GM19328 (cell line): Measurements from ENCODE around the gene NUP54.

ENCODE experiments used
- ATAC-seq: cut with Tn5 transposase; IDR thresholded peaks from one replicate; pipeline ENCODE4 v1.9.1; 2021; ENCODE audit warnings: mild to moderate bottlenecking, moderate library complexity; ENCODE audit not compliant: unreplicated experiment

The NUP54 gene, protein sequence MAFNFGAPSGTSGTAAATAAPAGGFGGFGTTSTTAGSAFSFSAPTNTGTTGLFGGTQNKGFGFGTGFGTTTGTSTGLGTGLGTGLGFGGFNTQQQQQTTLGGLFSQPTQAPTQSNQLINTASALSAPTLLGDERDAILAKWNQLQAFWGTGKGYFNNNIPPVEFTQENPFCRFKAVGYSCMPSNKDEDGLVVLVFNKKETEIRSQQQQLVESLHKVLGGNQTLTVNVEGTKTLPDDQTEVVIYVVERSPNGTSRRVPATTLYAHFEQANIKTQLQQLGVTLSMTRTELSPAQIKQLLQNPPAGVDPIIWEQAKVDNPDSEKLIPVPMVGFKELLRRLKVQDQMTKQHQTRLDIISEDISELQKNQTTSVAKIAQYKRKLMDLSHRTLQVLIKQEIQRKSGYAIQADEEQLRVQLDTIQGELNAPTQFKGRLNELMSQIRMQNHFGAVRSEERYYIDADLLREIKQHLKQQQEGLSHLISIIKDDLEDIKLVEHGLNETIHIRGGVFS

DNA sequence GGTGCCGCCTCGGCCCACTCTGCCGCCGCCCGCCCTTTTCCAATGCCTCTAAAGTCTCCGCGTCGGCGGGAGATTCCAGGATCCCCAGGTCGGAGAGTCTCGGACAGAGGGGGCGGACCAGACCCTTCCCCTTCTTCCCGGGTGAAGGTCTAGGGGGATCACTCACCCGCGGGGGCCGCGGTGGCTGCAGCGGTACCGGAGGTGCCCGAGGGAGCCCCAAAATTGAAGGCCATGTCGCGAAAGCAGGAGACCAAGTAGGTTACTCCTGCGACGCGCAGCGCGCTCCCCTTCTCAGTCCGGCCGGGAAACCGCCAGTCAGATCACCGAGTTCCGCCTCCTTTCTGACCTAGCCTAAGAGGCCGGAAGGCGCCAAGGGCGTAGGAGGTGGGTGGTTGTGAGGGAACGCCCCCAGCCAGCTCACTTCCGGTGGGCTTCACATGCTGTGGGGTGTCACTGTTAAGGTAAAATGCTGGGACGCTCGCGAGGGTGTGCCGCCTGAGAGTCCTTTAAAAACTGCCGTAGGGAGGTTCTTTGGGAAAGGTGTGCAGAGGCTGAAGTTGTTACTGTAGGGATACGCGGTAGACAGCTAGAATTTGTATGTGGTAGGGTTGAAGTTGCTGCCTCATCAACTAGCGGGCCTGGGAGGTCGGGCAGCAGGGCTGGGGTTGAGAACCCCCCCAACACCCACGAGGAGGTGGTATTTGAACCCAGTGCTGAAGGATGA lies at the start of gene NUP54:
TSS of gene NUP54 (minus strand) at position 256 of the 724 bp plus-strand sequence. CDS start at position 233, 23 bp downstream.
- ATAC-seq, result peak; percentile 98

DNA sequence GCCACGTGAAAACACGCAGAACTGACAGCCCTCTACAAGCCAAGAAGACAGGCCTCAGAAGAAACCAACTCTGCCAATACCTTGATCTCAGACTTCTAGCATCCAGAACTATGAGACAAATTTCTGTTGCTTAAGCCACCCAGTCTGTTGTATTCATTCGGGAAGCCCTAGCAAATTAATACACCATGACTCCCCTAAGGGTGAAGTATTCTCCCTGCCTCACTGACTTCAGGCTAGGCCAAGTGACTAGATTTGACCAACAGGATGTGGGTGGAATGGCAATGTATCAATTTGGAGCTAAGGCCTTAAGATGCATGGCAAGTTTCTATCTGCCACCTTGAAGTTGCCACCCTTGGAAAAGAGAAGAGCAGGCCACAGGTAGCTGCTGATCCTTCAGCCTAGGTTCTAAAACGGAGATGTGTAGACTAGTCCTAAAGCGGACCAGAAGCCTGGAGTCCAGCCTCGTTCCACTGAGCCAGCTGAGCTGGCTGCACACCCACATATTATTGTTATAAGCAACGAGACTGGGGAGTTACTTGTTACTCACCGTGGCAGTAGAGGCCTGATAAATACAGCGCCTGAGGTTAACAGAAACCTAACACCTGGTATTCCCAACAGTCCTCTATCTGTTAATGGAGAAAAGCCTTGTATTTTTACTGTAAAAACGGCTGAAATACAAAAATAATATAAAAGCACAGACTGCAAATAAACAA lies 49.0 kb upstream of the NUP54 start:
- no peak for ATAC-seq

DNA sequence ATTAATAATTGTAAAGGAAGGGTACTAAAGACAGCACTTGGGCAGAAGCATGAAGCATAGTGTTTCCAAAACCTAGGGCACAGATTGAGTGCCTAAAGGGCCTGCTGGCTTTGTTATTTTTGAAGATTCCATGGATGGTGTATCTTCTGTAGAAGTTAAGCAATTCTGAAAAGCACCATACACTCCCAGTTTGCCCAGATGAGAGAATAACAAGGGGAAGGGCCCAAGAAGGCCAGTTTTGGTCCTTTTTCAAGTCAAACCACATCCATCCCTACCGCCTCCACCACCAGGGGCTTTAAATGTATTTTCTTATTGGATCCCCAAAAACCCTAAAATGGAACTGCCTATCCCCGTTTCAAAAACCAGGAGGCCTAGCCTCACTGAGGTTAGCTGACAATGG lies 48.2 kb upstream of the NUP54 start:
- no peak for ATAC-seq

DNA sequence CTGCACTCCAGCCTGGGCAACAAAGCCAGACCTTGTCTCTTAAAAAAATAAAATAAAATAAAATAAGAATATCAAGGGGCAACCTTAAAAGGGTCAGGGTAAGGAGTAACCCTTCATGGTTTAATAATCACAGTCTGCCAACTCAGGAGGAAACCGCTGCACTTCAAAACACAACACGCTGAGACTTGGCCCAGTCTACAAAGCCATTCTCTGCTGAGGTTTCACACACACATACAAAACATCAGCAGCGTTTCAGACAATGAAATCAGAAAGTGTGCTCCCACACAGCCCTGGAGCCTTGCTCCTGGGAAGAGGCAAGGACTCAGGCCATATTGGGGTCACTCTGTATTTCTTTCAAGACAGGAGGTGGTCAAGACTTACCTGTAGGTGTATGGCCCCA lies 47.1 kb upstream of the NUP54 start:
- no peak for ATAC-seq

DNA sequence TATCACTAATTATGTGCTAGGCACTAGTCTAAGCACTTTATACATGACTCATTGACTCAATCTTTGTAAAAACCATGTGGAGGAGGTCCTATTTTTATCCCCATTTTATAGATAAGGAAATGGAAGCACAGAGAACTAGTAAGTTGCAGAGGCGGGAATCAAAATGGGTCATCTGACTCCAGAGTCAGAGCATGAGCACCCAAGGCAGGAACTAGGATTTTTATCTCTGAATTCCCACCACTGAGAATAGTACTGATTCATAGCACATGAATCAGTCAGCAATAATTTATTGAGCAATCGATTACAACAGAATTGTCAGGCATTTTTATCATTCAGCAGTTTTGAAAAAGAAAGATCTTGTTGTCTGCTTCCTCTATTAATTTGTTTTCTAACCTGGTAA lies 46.1 kb upstream of the NUP54 start:
- no peak for ATAC-seq

DNA sequence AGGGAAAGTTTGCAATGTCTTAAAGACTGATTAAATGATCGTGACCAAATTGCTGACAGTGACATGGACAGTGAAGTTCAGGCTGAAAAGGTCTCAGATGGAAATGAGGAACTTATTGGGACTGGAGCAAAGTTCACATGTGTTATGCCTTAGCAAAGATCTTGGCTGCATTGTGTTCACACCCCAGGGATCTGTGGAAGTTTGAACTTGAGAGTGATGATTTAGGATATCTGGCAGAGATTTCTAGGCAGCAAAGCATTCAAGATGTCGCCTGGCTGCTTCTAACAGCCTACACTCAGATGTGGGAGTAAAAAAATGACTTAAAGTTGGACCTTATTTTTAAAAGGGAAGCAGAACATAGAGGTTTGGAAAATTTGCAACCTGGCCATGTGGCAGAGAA lies 44.0 kb upstream of the NUP54 start:
- ATAC-seq, result no peak

DNA sequence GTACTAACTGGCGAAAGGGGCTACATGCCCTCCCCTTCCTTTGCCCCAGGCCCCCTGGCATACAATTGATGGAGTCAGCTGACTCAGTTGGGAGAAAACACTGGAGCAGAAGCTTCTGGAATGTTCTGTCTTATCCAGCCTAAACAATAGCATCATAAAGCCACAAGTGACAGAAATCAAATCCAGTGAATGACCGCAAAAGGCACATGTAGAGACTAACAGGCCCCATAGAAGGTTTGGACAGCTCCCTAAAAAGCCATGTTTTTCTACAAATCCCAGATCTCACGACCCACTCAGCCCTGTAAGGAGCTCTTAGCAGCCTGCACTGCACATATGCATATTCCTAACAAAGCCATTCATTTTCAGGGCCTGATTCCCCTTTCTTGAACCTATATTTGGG lies 40.4 kb upstream of the NUP54 start:
- no peak for ATAC-seq

DNA sequence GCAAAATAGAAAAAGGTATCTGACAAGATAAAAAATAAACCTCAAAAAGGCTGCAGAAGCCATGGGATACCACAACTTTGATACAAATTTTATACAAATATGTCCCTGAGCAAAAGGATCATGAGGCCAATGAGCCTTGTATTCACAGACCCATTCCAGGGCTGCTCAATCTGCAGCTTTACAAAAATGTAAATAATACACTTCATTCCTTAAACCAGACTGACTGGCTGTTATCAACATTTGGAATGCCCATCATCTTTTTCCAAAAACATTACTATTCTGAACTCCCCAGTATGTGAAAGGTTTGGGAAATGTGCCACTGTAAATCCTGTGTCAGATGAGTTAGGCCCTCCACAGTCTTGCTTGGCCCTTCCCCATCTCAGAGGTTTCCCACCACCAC lies 40.0 kb upstream of the NUP54 start:
- no peak for ATAC-seq

DNA sequence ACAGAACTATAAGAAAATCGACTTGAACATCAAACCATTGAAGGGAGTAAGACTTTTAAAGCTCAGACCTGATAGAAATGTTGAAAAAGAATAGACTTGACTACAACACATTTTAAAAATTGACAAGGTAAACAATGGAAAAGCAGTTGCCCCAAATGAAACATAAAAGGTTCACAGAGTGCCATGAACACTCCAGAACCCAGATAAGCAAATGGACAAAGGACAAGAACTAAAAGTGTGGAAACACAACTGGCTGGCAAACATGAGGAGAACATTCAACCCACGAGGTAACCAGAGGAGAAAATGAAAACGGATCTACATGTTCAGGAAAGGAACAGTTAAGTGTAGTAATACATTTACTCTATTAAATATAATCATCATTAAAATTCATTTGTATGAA lies 39.0 kb upstream of the NUP54 start:
- no peak for ATAC-seq

DNA sequence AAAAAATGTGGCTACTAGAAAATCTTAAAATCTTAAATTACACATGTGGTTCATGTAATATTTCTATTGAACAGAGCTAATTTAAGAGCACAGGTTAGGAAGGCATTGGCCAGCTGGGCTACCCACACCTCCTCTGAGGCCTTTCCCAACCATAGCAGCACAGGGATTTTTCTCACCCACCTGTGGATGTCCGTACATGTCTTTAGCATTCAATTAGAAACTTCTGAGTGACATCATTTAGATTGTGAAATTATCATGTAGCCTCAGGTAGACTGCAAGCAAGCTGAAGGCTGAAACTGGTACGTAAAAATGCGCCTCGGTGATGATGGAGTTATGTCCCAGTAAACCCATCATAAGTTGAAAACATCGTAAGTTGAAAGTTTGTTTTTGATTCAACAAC lies 34.3 kb upstream of the NUP54 start:
- no peak for ATAC-seq

DNA sequence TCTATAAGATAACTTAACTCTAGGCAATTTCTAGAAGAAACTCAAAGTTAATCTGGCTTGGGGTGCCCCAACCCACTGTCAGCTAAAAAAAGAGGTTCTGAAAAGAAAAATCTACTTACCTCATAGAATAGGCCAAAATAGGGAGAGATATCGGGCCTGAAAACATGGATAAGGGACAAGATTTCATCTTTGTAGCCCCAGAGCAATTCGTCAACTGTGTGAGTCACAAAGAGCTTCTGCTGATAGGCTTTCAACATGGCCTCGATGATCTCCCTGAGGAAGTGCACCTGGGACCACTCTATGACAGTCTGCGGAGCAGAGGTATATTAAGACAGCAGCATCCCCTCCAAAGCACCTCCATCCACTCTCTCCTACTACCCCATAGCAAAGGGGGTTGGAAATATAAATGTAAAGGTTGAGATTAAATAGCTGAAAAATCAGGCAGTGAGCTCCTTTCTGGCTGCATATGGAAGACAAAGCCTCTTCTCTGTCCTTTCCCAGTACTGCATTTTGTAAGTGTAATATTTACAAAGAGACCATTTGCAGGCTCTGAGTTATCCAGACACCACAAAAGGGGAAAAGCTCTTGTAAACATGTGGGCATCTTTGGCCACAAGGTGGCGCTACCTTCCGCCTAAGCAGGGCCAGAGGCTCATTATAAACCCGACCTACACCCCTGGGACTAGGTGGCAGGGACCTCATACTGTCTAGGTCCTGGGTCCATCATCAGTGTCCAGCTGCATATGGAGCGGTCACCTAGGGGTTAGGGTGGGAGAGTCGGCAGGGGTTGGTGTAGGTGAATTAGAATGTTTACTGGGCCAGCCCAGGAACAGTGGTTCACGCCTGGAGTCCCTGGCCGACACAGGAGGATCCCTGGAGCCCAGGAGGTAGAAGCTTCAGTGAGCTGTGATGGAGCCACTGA lies 31.5 kb upstream of the NUP54 start:
- ATAC-seq, result peak; percentile 91

DNA sequence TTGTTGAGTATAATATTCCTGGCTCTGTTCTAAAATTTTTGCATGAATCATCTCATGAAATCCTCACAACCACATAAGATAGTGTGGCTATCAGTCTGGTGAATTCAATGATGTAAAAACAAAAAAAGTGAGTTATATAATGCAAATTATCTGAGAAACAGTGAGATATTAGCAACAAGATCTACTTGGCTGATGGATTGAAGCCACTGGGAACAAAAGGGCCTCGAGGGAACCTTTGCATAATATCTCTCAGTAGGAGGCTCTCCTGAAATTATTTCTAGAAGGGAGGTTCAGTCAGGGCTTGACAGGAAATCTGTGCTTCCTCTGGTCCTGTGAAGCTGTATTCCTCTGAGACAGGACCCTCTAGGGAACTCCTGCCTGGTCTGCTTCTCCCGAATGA lies 30.1 kb upstream of the NUP54 start:
- ATAC-seq, result no peak

DNA sequence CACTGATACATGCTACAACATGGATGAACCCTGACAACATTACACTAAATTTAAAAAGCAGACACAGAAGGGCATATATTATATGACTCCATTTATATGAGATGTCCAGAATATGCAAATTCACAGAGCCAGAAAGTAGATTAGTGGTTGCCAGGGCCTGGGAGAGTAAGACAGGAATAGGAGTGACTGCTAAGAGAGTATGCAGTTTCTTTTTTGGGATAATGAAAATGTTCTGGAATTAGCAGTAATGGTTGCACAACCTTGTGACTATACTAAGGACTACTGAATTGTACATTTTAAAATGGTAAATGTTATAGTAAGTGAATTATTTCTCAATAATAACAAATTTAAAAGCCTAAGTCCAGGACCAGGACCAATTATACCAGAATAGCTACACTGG lies 29.5 kb upstream of the NUP54 start:
- no peak for ATAC-seq

DNA sequence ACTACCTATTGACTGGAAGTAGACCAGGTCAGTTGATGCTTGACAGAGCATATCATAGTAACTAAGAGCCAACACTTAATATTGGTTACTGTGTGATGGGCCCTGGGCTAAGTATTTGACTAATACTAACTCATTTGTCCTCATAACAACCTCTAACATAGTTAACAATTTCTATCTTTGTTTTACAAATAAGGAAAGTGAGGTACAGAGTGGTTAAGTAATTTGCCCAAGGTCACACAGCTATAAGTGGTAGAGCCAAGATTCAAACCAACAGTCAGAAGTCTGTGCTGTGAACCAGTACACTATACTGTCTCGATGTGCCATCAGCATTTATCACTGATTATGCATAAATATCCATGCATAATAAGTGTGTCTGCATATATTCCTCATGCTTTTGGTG lies 27.1 kb upstream of the NUP54 start:
- no peak for ATAC-seq

DNA sequence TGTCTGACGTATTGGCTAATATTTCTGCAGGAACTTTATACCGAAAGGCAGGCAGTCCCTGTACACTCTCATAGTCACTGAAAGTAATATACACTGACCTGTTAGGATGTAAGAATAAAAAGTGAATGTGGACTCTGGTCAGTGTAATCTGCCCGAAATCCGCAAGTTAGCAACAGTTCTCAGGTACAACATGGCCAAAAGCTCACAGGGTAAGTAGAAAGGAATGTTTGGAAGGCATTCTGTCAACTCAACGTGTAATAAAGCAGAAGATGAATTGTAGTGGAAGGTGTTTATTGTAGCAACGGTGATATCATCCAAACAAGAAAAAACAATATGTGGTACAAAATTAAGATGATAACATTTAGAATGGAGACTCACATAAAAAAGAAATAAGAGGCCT lies 26.0 kb upstream of the NUP54 start:
- no peak for ATAC-seq

DNA sequence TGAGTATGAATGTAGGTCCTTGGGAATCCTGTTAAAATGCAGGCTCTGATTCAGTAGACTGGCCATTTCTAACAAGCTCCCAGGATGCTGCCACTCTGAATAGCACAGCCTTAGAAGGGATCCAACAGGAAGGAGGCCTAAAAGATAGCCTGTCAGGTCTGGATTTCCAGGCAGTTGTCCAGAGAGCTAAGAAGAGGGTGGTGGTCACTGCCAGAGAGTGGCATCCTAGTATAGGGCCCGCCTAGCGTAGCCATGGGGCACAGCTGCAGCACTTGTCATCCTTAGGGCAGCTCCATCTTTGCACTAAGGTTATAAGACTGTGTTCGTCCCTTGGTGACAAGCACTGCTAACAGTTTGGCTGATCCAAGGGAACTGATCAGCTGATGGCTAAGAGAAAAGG lies 20.5 kb upstream of the NUP54 start:
- ATAC-seq, result no peak

DNA sequence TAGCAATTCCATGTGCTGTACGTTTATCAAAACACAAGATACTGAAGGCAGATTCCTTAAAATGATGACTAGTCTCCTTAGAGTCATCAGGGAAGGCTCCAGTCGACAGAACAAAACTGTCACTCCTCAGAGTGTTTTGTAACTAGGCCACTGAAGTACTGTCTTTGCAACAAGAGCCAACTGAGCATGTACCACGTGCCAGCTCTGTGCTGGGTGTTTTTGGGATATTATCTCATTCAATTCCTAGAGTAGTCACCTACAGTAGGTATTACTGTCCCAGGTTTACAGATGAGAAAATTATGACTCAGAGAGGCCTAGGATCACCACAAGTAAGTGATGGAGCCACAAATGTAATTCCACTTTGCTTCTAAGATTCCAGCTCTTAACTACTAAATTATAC lies 18.3 kb upstream of the NUP54 start:
- ATAC-seq, result no peak

DNA sequence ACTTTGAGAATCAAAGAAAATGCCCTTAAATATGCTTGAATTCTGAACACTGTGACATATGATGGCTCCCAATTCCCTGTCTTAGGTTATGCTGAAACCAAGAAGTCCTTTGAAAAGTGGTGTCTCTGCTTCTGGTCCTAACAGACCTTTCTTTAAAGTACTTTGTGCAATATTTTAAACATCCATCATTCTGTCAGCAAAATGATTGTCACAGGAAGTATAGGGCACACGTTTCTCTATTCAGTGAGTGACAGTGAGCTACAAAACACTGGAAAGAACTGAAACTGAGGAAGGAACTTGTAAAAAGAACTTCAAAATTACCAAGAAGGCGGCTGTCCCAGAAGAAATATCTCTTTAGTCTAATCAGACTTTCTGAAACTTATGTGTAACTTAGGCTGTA lies 12.2 kb upstream of the NUP54 start:
- ATAC-seq, result no peak

DNA sequence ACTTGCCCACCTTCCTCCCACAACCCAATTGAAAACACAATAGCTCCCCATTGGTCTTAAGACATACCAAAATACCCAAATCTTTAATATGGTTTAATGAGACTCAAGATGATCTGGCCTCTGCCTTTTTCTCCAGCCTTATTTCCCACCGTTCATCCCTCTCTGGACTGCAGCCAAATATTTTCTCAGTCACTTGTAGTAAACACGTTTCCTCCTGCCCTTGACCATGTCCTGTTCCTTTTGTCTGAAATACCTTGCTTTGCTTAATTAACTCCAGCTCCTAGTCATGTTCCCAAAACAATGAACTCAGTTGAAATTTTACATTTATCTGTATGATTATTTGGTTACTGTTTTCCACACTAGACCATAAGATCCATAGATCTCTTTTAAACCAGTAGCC lies 8.4 kb upstream of the NUP54 start:
- no peak for ATAC-seq

DNA sequence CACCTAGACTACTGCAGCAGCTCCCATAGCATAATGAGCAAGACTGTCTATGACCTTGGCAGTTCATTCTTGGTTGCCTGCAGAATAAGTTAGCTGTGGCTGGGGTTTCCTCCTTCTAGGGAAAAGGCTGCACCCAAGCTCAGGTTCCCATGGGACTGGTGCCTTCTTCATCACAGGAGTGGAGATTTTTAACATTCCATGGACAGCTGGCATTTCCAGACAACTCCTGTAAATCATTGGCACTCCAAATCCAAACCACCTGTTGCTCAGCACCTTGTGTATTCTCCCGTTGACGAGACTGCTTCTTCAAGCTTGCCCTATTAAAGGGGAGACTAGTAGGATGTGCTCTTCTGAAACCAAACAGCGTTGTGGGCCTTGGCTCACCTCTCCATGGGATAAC lies 7.8 kb upstream of the NUP54 start:
- no peak for ATAC-seq

DNA sequence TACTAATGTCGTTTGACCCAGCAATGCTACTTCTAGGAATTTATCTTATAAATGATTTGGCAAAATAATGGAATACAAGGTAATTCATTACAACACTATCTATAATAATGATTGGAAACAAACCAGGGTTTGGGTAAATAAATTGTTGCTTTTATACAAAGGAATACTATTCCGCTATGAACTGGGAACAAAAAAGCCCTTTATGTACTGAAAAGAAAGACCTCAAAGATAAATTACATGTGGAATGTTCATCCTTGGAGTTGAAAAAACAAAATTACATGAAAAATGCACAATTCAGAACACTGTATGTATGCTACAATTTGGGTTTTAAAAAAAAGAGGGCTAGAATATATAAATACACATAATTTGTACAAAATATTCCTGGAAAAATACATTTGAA lies 5.2 kb upstream of the NUP54 start:
- no peak for ATAC-seq
